ENCODE results near the gene C12orf56. TPM values are rescaled to one million over a fixed set of nuclear protein-coding genes. Genes with fewer than 3 reads are reported as not detected.

The C12orf56 gene
- total and polyA plus RNA-seq, 4 donors, result 0.25 TPM; not detected in 3

Other genes with a start within 250 kb of the C12orf56 start
- 1 to 10 TPM; 5.6 to 6.2 TPM for gene KICS2, start 168.5 kb downstream of the C12orf56 start, total RNA-seq
- 1 to 10 TPM; 2.0 to 2.2 TPM for gene KICS2, start 168.5 kb downstream of the C12orf56 start, polyA plus RNA-seq
- 10 to 100 TPM; 49.7 to 53.9 TPM for gene XPOT, start 13.6 kb upstream of the C12orf56 start, total RNA-seq
- 10 to 100 TPM; 18.2 to 22.9 TPM for gene XPOT, start 13.6 kb upstream of the C12orf56 start, polyA plus RNA-seq
- 10 to 100 TPM; 25.9 to 32.8 TPM for gene TBK1, start 61.4 kb upstream of the C12orf56 start, total RNA-seq
- 10 to 100 TPM; 10.9 to 19.1 TPM for gene TBK1, start 61.4 kb upstream of the C12orf56 start, polyA plus RNA-seq
- 100 to 1,000 TPM; 197 to 418 TPM for gene RASSF3, start 219.7 kb upstream of the C12orf56 start, total RNA-seq
- 100 to 1,000 TPM in 1 of 2 donors, 10 to 100 TPM in 1; 85.1 to 445 TPM for gene RASSF3, start 219.7 kb upstream of the C12orf56 start, polyA plus RNA-seq